VCaP (cell line): Measurements from ENCODE around the gene EFCAB6.

ENCODE experiments used
- H3K27ac ChIP-seq: fragments of 450-650 bp; 2 replicates; pipeline ENCODE4 v1.5.1; 2017
- TF ChIP-seq, protein P1 (sequence below): fragments of 450-650 bp; conservative IDR thresholded peaks from 2 replicates; pipeline ENCODE4 v1.5.1; 2017; ENCODE audit warnings: mild to moderate bottlenecking, moderate library complexity

Gene EFCAB6

DNA sequence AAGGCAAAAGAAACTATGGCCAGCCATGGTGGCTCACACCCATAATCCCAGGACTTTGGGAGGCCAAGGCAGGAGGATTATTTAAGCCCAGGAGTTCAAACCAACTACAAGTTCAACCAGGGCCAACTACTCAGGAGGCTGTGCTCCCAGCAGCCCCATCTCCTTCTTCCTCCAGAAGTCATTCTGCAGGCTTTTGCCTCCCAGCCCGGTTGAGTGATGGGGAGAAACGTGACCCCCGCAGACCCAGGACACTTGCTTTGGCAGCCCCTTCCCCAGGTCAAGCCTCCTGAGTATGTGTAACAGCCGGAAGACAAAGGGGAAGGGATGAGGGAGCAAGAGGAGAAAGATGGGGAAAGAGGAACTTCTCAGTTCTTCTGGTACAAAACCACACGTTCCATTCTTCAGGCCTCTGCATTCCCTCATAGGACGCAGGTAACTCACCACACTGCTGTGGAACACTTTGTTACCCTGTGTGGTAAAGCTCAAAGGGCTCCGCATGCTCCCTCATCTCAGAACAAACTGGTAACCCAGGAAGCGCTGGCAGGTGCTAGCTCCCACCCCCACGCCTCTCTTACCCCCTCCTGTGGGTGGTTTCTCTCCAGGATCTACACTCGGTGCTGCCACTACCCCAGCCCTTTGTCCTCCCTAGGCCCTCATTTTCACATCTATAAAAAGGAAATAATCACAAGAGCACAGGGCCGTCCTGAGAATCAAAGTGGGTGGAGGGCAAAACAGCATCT is 46.2 kb upstream of the EFCAB6 start:
- no peak overlapping the region for H3K27ac ChIP-seq
- TF ChIP-seq, protein P1, sequence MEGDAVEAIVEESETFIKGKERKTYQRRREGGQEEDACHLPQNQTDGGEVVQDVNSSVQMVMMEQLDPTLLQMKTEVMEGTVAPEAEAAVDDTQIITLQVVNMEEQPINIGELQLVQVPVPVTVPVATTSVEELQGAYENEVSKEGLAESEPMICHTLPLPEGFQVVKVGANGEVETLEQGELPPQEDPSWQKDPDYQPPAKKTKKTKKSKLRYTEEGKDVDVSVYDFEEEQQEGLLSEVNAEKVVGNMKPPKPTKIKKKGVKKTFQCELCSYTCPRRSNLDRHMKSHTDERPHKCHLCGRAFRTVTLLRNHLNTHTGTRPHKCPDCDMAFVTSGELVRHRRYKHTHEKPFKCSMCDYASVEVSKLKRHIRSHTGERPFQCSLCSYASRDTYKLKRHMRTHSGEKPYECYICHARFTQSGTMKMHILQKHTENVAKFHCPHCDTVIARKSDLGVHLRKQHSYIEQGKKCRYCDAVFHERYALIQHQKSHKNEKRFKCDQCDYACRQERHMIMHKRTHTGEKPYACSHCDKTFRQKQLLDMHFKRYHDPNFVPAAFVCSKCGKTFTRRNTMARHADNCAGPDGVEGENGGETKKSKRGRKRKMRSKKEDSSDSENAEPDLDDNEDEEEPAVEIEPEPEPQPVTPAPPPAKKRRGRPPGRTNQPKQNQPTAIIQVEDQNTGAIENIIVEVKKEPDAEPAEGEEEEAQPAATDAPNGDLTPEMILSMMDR = no peak

DNA sequence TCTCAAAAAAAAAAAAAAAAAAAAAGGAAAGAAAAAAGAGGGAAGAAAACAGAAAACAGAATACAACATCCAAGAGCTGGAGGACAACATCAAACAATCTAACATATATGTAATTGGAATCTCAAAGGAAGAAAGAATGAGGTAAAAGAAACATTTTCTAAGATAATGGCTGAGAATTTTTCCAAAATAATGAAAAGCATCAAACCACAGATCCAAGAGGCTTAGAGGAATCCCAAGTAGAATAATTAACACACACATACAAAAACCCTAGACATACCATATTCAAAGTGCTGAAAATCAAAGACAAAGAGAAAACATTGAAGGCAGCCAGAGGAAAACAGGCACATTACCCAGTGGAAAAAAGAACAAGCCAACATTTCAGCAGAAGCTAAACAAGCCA is 45.3 kb upstream of the EFCAB6 start:
- TF ChIP-seq, protein P1 = no peak
- H3K27ac ChIP-seq = no peak overlapping the region

DNA sequence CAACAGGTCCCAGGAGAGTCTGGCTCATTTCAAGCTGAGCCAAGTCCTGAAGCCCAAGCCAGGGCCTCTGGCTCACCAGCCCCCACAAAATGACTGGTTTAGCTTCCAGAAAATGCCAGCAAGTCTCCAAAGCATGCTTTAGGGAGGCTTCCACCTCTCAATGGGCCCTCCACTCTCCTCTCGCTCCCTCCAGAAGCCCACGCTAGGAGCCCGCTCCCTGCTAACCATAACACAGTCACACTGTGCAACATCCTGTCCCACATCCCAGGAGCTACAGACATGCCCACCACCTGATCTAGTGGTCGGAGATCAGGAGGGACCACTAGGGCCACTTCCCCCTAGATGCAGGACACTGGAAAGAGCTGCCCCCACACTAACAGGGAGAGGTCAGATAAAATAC is 43.3 kb upstream of the EFCAB6 start:
- TF ChIP-seq, protein P1 = no peak
- no peak overlapping the region for H3K27ac ChIP-seq

DNA sequence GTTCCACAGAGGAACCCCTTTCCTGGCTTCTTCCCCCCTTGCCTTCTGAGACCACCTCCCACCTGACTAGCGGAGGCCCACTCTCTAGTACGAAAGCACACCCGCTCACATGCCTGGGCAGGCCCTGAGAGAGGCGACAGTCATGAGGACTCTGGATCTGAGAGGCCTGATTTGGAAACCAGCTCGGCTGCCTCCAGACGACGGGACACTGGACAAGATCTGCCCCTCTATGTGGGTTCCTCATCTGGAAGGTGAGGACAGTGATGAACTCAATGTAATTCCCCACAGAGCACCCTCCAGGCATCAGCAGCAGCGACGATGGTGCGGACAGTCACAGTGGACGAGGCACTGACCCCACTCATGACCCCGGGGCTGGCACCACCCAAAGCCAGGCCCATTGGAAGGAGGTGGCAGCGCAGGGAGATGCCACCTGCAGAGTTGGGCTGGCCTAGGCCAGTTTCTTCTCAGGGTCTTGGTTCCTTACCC is 42.7 kb upstream of the EFCAB6 start:
- TF ChIP-seq, protein P1 = no peak
- no peak overlapping the region for H3K27ac ChIP-seq

DNA sequence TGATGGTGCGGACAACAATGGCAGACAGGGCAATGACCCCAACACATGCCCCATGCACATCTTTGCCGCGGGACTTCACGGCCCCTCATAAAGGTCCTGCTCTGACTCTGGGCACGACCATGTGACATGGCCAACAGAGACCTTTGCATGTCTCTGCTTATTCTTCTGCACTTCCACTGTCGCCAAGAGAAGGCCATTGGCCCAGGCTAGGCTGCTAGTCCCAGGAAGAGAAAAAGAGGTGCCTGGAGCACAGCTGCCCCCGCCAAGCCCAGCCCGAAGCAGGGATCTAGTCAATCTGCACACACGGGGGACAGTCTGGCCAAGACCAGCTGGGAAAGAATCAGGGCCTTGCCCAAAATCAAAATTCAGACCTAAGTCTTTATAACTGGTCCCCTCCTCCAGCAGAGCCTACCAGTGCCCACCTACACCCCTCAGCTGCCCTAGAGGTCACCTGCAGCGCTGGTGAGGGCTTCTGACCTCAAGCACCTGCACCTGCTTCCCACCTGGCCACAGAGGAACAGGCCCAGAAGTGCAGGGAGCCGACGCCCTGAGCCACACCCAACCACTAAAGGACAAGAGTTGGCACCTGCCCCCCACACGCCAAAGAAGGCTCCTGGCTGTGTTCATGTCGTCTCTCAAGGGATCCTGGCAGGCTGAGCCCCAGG is 42.1 kb upstream of the EFCAB6 start:
- no peak overlapping the region for H3K27ac ChIP-seq
- TF ChIP-seq, protein P1 = no peak

DNA sequence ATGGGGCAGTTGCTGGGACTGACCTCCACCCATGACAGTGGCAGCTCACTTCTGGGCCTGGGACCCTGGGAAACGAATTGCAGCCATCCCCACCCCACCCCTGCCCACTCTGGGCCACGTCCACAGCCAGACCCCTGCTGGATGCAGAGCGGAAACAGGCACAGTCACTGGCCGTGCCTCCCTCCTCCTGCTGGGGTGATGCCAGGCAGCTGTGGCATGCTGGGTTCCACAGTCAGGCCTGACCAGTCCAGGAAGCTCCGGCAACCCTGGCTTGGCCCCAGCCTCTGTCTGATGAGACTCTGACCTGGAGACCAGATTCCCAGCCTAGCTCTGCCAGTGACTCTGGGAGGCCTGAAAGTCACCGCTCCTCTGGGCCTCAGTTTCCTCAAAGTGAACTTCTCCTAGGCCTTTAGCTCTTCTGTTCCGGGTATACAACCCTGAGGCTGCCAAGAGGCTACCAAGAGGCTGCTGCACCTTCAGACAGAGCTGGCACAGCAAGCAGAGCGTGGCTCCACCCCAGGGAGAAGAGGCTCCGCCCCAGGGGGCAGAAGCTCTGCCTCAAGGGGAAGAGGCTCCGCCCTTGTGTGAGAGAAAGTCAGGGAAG is 41.3 kb upstream of the EFCAB6 start:
- TF ChIP-seq, protein P1 = no peak
- no peak overlapping the region for H3K27ac ChIP-seq

DNA sequence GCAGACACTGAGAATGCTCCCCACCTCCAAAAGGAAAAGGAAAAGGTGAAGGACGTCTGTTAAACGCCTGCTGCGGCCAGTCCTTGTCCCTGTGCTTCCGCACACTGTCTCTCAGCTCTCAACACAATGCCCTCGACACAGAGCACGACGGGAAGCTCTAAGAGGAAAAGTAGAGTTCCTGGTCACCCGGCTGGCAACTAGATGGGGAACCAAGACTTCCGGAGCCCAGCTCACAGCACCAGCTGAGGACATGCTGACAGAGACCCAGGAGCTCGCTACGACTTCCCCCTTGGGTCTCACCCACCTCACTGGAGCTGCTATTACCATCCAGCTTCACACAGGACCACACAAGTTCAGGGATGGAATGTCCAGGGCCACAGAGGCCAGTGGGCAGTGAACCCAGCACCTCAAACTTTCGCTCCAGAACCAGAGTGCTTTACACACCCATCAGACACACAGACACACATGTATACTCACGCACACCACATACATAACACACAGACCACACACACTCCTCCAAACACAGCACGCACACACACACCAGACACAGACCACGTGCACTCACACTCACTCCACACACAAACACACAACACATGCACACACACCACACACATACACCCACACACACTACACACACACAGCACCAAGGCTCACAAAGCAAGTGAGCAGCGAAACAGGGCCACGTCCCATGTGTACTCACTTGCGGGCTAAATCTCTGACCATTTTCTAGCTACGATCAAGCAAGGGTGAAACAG is 40.6 kb upstream of the EFCAB6 start:
- H3K27ac ChIP-seq = no peak overlapping the region
- TF ChIP-seq, protein P1 = no peak
